Measurements from ENCODE around the gene REG1B. TPM values are rescaled to one million over a fixed set of nuclear protein-coding genes. Genes with fewer than 3 reads are reported as not detected.
A peak's percentile ranks its signal among the peaks of the same experiment; 100 is the strongest.

The REG1B gene
- total RNA-seq, 2 donors from 2014 or later, result 10.2 TPM; not detected in 1

DNA sequence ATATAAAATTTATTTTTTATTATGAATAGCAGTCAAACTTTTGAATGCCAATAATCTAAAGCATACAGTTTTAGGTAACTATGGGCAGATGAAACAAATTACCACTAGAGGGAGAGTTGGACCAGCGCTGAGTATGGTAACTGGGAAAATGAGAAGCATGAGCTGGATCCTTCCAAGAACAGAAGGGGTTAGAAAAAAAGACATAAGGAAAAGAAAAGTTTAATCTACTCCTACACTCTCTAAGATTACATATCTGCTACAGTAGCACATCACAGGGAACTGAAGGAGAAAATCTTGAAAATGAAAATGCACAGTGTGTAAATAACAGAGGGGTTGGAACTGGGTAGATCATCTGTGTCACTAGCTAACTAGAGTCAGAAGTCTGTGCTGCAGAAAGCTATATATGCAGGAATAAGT, 46.8 kb downstream of the REG1B start:
- intact Hi-C loops (cut with DNase I), result loop anchor here (5.0 to 10.0 kb wide), 2 partner anchors 181 to 844 kb away; no protein-coding TSS in a partner anchor
- peak; percentile 31 for TF ChIP-seq CTCF (IDR thresholded peaks at IDR 0.05)
- Histone ChIP-seq H3K9me3 (no peaks in the 10 kb centered on the region), H3K27ac (no peak overlapping the region), H3K4me1 (no peaks in the 10 kb centered on the region), H3K27me3 (no peaks in the 10 kb centered on the region), H3K4me3 (no peak overlapping the region), H3K9ac (ENCODE audit: low read depth in 2 of 2, low read length in 2 of 2) (no peak overlapping the region), H3K36me3 (no peaks in the 10 kb centered on the region)
- DNase-seq, result no peak

- no peaks in the 10 kb centered on the region for H3K36me3 ChIP-seq
- intact Hi-C loops (cut with DNase I), result loop anchor here (5.0 to 10.0 kb wide), 2 partner anchors 182 to 845 kb away; no protein-coding TSS in a partner anchor
- no peak for TF ChIP-seq CTCF (IDR thresholded peaks at IDR 0.05)
Measured at GRCh38 chr2:79039944-79040343, 47.8 kb downstream of the REG1B start.

More at GRCh38 chr2:79039944-79040343, 47.8 kb downstream of the REG1B start:
- Histone ChIP-seq H3K27ac (no peak overlapping the region), H3K9me3 (no peaks in the 10 kb centered on the region), H3K4me3 (no peak overlapping the region), H3K4me1 (no peaks in the 10 kb centered on the region), H3K9ac (ENCODE audit: low read depth in 2 of 2, low read length in 2 of 2) (no peak overlapping the region), H3K27me3 (no peaks in the 10 kb centered on the region)
- DNase-seq, result no peak

Other genes starting within 250 kb of the REG1B start
- gene REG3G, start 62.3 kb downstream of the REG1B start, total RNA-seq, result 1 to 10 TPM in 1 of 2 donors, not detected in 1; 1.1 TPM
- gene REG1A, start 32.5 kb upstream of the REG1B start, total RNA-seq, result 10 to 100 TPM in 1 of 2 donors, 1 to 10 TPM in 1; 5.2 to 19.6 TPM
- under 1 TPM; 0.32 to 0.79 TPM for gene REG3A, start 71.8 kb upstream of the REG1B start, total RNA-seq